Sigmoid colon (tissue), 7 donors: ENCODE data around the gene ENKD1. TPM values are rescaled to one million over a fixed set of nuclear protein-coding genes. Genes with fewer than 3 reads are reported as not detected.

Experiments
- DNase-seq: peaks from one replicate; pipeline ENCODE4 v3.0.0-alpha.2; 2019
- H3K27ac ChIP-seq, 4 donors: fragments of 200-600 bp; sonication (generic); one replicate each; pipeline ENCODE4 v1.5.1; 2016 to 2019; ENCODE audit warnings: mild to moderate bottlenecking in 1 of 4
- H3K27me3 ChIP-seq, 3 donors: fragments of 200-600 bp; sonication (generic); one replicate each; pipeline ENCODE4 v1.5.1; 2019; ENCODE audit warnings: mild to moderate bottlenecking in 1 of 3
- H3K36me3 ChIP-seq, 4 donors: fragments of 200-600 bp; sonication (generic); one replicate each; pipeline ENCODE4 v1.5.1; 2016 to 2019
- H3K4me1 ChIP-seq, 4 donors: fragments of 200-600 bp; sonication (generic); one replicate each; pipeline ENCODE4 v1.5.1; 2017 to 2019
- H3K4me3 ChIP-seq, 4 donors: fragments of 200-600 bp; sonication (generic); one replicate each; pipeline ENCODE4 v1.5.1; 2017 to 2019; ENCODE audit warnings: mild to moderate bottlenecking in 2 of 4, moderate library complexity in 1 of 4
- H3K9me3 ChIP-seq, 4 donors: fragments of 200-600 bp in 3 of 4; sonication (generic) in 3 of 4; one replicate each; pipeline versions ENCODE4 v1.5.1 to v1.6.1; 2013 to 2019
- CTCF ChIP-seq, 4 experiments: fragments of 450-650 bp in 3 of 4; fragments of 200-600 bp in 1 of 4; IDR thresholded peaks; one replicate each; pipeline ENCODE4 v1.5.1; 2016 to 2019; ENCODE audit warnings: antibody characterized with exemption in 4 of 4, mild to moderate bottlenecking in 3 of 4, moderate library complexity in 2 of 4
- EP300 ChIP-seq, 4 donors: sonication (generic); formaldehyde crosslinking; IDR thresholded peaks; one replicate each; pipeline ENCODE4 v1.6.1; 2017; ENCODE audit warnings: antibody characterized with exemption in 4 of 4
- POLR2A ChIP-seq, 2 donors: fragments of 450-650 bp; IDR thresholded peaks; one replicate each; pipeline ENCODE4 v1.6.1; 2016; ENCODE audit warnings: antibody characterized with exemption in 2 of 2, mild to moderate bottlenecking in 2 of 2, moderate library complexity in 2 of 2
- POLR2AphosphoS5 ChIP-seq, 4 donors: sonication (generic); formaldehyde crosslinking; IDR thresholded peaks; one replicate each; pipeline ENCODE4 v1.6.1; 2017; ENCODE audit warnings: antibody characterized with exemption in 4 of 4
- WGBS, 2 donors: extraction: QIAGEN DNeasy Blood & Tissue Kit; methylation state at CpG; one replicate each; pipeline ENCODE4 v1.1.7; 2013; 5-methylcytosine and 5-hydroxymethylcytosine counted together
- intact Hi-C: fragments of 100-400 bp; cut with DNase I; formaldehyde crosslinking; loops from one replicate; pipeline ENCODE4 v1.15.1; 2023
- polyA plus RNA-seq, 3 donors: library from polyadenylated mRNA; stranded (reverse); fragments of 200-250 nt; gene quantifications; one replicate each; pipeline ENCODE4 v1.2.3, GENCODE V29; 2013
- total RNA-seq, 4 donors: library from RNA; depleted of rRNA; stranded (reverse); fragments of >200 nt; gene quantifications; one replicate each; pipeline ENCODE4 v1.1.0, GENCODE V29; 2016
- donor health status: healthy with polysubstance abuse.
- donor health status: Bipolar disorder and iron deficiency.
- donor health status: healthy.

The ENKD1 gene
- total and polyA plus RNA-seq, 7 donors: 6.9 to 27.0 (median 21.0) TPM

- Histone ChIP-seq H3K27me3 (peaks cover 48 to 90% (median 81%) of the 10 kb centered on the region in 3 donors), H3K4me3 (no peak overlapping the region), H3K4me1 (peaks cover 0 to 25% (median 23%) of the 10 kb centered on the region in 4 donors), H3K27ac (no peak overlapping the region), H3K9me3 (no peaks in the 10 kb centered on the region), H3K36me3 (no peaks in the 10 kb centered on the region)
- intact Hi-C loops: no loop called here
- 17 to 62% methylated on average over 65 of the region's 65 CpGs for WGBS, 2 donors
- no peak for TF ChIP-seq POLR2AphosphoS5 (IDR thresholded peaks at IDR 0.05)
- no peak for TF ChIP-seq CTCF (IDR thresholded peaks at IDR 0.05)
- TF ChIP-seq POLR2A (IDR thresholded peaks at IDR 0.05): no peak
- no peak for TF ChIP-seq EP300 (IDR thresholded peaks at IDR 0.05)
- no peak for DNase-seq
Observed at GRCh38 chr16:67648088-67648763, 18.3 kb downstream of the ENKD1 start.

- H3K4me1 ChIP-seq: peaks cover 0 to 22% (median 20%) of the 10 kb centered on the region in 4 donors
- H3K27ac ChIP-seq: no peak overlapping the region
- H3K36me3 ChIP-seq: no peaks in the 10 kb centered on the region
- intact Hi-C loops: no loop called here
- WGBS, 2 donors: 62 to 83% methylated on average over 13 of the region's 13 CpGs
- peaks cover 46 to 85% (median 77%) of the 10 kb centered on the region in 3 donors for H3K27me3 ChIP-seq
- DNase-seq: no peak
- no peak for TF ChIP-seq CTCF (IDR thresholded peaks at IDR 0.05)
- TF ChIP-seq POLR2A (IDR thresholded peaks at IDR 0.05): no peak
- no peak for TF ChIP-seq EP300 (IDR thresholded peaks at IDR 0.05)
- TF ChIP-seq POLR2AphosphoS5 (IDR thresholded peaks at IDR 0.05): no peak
- H3K4me3 ChIP-seq: no peak overlapping the region
- H3K9me3 ChIP-seq: peaks cover 0 to 3% (median 0%) of the 10 kb centered on the region in 4 donors
Observed at GRCh38 chr16:67647681-67648080, 18.9 kb downstream of the ENKD1 start.

DNA sequence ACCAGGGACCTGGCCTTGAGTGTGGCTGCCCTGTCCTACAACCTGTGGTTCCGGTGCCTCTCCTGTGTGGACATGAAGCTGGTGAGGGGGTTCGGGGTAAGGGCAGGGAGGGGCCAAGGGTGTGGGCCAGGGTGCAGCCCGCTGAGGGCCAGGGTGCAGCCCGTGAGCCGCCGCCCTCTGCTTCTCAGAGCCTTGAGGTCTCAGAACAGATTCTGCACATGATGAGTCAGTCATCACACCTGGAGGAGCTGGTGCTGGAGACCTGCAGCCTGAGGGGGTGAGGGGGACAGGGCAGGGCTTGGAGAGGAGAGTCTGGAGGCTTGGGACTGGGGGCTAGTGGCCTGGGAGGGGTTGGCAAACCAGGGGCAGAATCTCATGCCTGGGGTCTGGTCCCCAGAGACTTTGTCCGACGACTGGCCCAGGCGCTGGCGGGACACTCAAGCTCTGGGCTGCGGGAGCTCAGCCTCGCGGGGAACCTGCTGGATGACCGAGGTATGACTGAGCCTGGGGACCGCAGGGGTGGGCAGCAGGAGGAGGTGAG lies 19.4 kb downstream of the ENKD1 start:
- TF ChIP-seq CTCF (IDR thresholded peaks at IDR 0.05) (no peak), EP300 (IDR thresholded peaks at IDR 0.05) (no peak), POLR2A (IDR thresholded peaks at IDR 0.05) (no peak), POLR2AphosphoS5 (IDR thresholded peaks at IDR 0.05) (no peak)
- H3K4me3 ChIP-seq: no peak overlapping the region
- WGBS, 2 donors: 57 to 83% methylated on average over 15 of the region's 15 CpGs
- peaks cover 46 to 80% (median 73%) of the 10 kb centered on the region in 3 donors for H3K27me3 ChIP-seq
- DNase-seq: no peak
- intact Hi-C loops: no loop called here
- H3K4me1 ChIP-seq: peaks cover 0 to 24% (median 23%) of the 10 kb centered on the region in 4 donors
- H3K36me3 ChIP-seq: no peaks in the 10 kb centered on the region
- H3K9me3 ChIP-seq: peaks cover 0 to 3% (median 0%) of the 10 kb centered on the region in 4 donors
- H3K27ac ChIP-seq: no peak overlapping the region

GRCh38 chr16:67645397-67646121 lies 21.0 kb downstream of the ENKD1 start:
- no peak overlapping the region for H3K27ac ChIP-seq
- H3K4me1 ChIP-seq: peaks cover 0 to 35% (median 30%) of the 10 kb centered on the region in 4 donors
- TF ChIP-seq EP300 (IDR thresholded peaks at IDR 0.05) (no peak), POLR2A (IDR thresholded peaks at IDR 0.05) (no peak), CTCF (IDR thresholded peaks at IDR 0.05) (no peak), POLR2AphosphoS5 (IDR thresholded peaks at IDR 0.05) (no peak)
- peak overlapping the region in 1 of 4 donors; percentile 38 for H3K4me3 ChIP-seq
- no peaks in the 10 kb centered on the region for H3K36me3 ChIP-seq
- WGBS, 2 donors: 65 to 69% methylated on average over 15 of the region's 15 CpGs
- peaks cover 0 to 3% (median 0%) of the 10 kb centered on the region in 4 donors for H3K9me3 ChIP-seq
- H3K27me3 ChIP-seq: peaks cover 41 to 64% (median 57%) of the 10 kb centered on the region in 3 donors
- no peak for DNase-seq
- intact Hi-C loops: no loop called here
